ENCODE results near the gene PTPRC.

PTPRC gene

GRCh38 chr1:198677871-198678270 lies 39.0 kb downstream of the PTPRC start:
- TF ChIP-seq EP300 (IDR thresholded peaks at IDR 0.05; ENCODE audit: borderline replicate concordance) (no peak), USF1 (IDR thresholded peaks at IDR 0.05) (no peak), EGR1 (IDR thresholded peaks at IDR 0.05) (no peak), CEBPB (IDR thresholded peaks at IDR 0.05) (no peak), YY1 (IDR thresholded peaks at IDR 0.05; ENCODE audit: low read depth) (no peak), FOXM1 (IDR thresholded peaks at IDR 0.05; ENCODE audit: borderline replicate concordance, low read depth) (no peak), TAF1 (IDR thresholded peaks at IDR 0.05; ENCODE audit: low read depth) (no peak)

GRCh38 chr1:198678301-198678836 lies 39.5 kb downstream of the PTPRC start:
- TF ChIP-seq TCF12 (IDR thresholded peaks at IDR 0.05; ENCODE audit: low read depth), result no peak
- TF ChIP-seq RAD21 (IDR thresholded peaks at IDR 0.05; ENCODE audit: low read depth), result no peak
- no peak for TF ChIP-seq TAF1 (IDR thresholded peaks at IDR 0.05; ENCODE audit: low read depth)
- TF ChIP-seq TEAD4 (IDR thresholded peaks at IDR 0.05), result no peak
- TF ChIP-seq USF1 (IDR thresholded peaks at IDR 0.05), result no peak
- no peak for TF ChIP-seq ZBTB7A (IDR thresholded peaks at IDR 0.05; ENCODE audit: low read depth)
- no peak for TF ChIP-seq CEBPB (IDR thresholded peaks at IDR 0.05)
- no peak for TF ChIP-seq MAX (IDR thresholded peaks at IDR 0.05)
- TF ChIP-seq EGR1 (IDR thresholded peaks at IDR 0.05), result no peak
- TF ChIP-seq EP300 (IDR thresholded peaks at IDR 0.05; ENCODE audit: borderline replicate concordance), result no peak
- no peak for TF ChIP-seq REST (IDR thresholded peaks at IDR 0.05; ENCODE audit: low read depth)
- TF ChIP-seq CREB1 (IDR thresholded peaks at IDR 0.05; ENCODE audit: low read depth), result no peak
- no peak for TF ChIP-seq NFIC (IDR thresholded peaks at IDR 0.05)

GRCh38 chr1:198678901-198679329 lies 40.1 kb downstream of the PTPRC start:
- TF ChIP-seq ZBTB7A (IDR thresholded peaks at IDR 0.05; ENCODE audit: low read depth) (no peak), NFIC (IDR thresholded peaks at IDR 0.05) (no peak), EGR1 (IDR thresholded peaks at IDR 0.05) (no peak), YY1 (IDR thresholded peaks at IDR 0.05; ENCODE audit: low read depth) (no peak), USF1 (IDR thresholded peaks at IDR 0.05) (no peak), TCF12 (IDR thresholded peaks at IDR 0.05; ENCODE audit: low read depth) (no peak), CEBPB (IDR thresholded peaks at IDR 0.05) (no peak), TAF1 (IDR thresholded peaks at IDR 0.05; ENCODE audit: low read depth) (no peak), CREB1 (IDR thresholded peaks at IDR 0.05; ENCODE audit: low read depth) (no peak), FOXM1 (IDR thresholded peaks at IDR 0.05; ENCODE audit: borderline replicate concordance, low read depth) (no peak), TEAD4 (IDR thresholded peaks at IDR 0.05) (no peak), RAD21 (IDR thresholded peaks at IDR 0.05; ENCODE audit: low read depth) (no peak), MAX (IDR thresholded peaks at IDR 0.05) (no peak), REST (IDR thresholded peaks at IDR 0.05; ENCODE audit: low read depth) (no peak), EP300 (IDR thresholded peaks at IDR 0.05; ENCODE audit: borderline replicate concordance) (no peak)

GRCh38 chr1:198679535-198680173 lies 40.8 kb downstream of the PTPRC start:
- TF ChIP-seq FOXM1 (IDR thresholded peaks at IDR 0.05; ENCODE audit: borderline replicate concordance, low read depth) (no peak), EP300 (IDR thresholded peaks at IDR 0.05; ENCODE audit: borderline replicate concordance) (no peak), NFIC (IDR thresholded peaks at IDR 0.05) (no peak), TEAD4 (IDR thresholded peaks at IDR 0.05) (no peak), TCF12 (IDR thresholded peaks at IDR 0.05; ENCODE audit: low read depth) (no peak), ZBTB7A (IDR thresholded peaks at IDR 0.05; ENCODE audit: low read depth) (no peak)

GRCh38 chr1:198680174-198680875 lies 41.5 kb downstream of the PTPRC start:
- no peak for TF ChIP-seq USF1 (IDR thresholded peaks at IDR 0.05)
- no peak for TF ChIP-seq EGR1 (IDR thresholded peaks at IDR 0.05)
- no peak for TF ChIP-seq CEBPB (IDR thresholded peaks at IDR 0.05)
- TF ChIP-seq REST (IDR thresholded peaks at IDR 0.05; ENCODE audit: low read depth), result no peak
- no peak for TF ChIP-seq NFIC (IDR thresholded peaks at IDR 0.05)
- TF ChIP-seq EP300 (IDR thresholded peaks at IDR 0.05; ENCODE audit: borderline replicate concordance), result no peak
- TF ChIP-seq CREB1 (IDR thresholded peaks at IDR 0.05; ENCODE audit: low read depth), result no peak
- TF ChIP-seq TEAD4 (IDR thresholded peaks at IDR 0.05), result no peak
- TF ChIP-seq YY1 (IDR thresholded peaks at IDR 0.05; ENCODE audit: low read depth), result no peak
- TF ChIP-seq RAD21 (IDR thresholded peaks at IDR 0.05; ENCODE audit: low read depth), result no peak
- no peak for TF ChIP-seq TAF1 (IDR thresholded peaks at IDR 0.05; ENCODE audit: low read depth)
- TF ChIP-seq MAX (IDR thresholded peaks at IDR 0.05), result no peak
- no peak for TF ChIP-seq TCF12 (IDR thresholded peaks at IDR 0.05; ENCODE audit: low read depth)
- TF ChIP-seq ZBTB7A (IDR thresholded peaks at IDR 0.05; ENCODE audit: low read depth), result no peak
- TF ChIP-seq FOXM1 (IDR thresholded peaks at IDR 0.05; ENCODE audit: borderline replicate concordance, low read depth), result no peak

Measured in Ishikawa (cell line).